SW480 (cell line): ENCODE data around the gene RASSF8.

Experiments used
- DNase-seq: peaks from one replicate; pipeline ENCODE4 v3.0.0-alpha.2; 2016; ENCODE audit warnings: low spot score

Gene RASSF8

DNA sequence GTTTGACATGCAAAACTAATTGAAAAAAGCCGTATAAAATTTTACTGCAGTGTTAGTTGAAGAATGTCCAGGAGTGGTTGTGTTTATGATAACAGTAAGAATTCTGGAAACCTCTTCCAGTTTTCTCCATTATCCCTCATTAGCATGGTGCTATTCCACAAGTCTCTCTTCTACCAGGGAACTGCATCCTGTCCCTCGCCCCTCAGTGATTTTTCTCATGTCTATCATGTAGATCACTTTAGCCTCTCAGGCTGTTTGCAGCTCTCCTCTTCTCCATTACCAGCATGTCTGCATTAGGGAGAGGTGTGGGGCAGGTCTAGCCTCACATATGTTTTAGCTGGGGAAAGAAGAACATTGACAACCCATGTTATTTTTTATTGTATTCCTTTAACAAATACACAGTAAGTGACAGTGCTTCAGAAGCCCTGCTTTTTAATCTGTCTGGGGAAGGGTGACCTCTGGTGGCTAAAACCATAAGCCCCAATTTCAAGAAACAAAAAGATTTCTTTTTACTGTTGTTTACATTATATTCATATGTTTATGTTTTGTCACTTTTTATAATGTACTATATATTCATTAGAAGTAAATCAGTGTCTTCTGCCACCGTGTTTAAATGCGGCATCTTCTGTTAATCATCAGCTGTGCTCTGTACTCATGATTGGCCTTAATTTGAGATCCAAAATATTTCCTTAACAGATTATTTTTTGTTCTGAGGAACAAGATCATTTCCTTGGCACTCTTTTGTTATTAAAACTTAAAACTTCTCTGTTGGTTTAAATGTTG is 70.7 kb downstream of the RASSF8 start:
- DNase-seq, result peak; percentile 75

GRCh38 chr12:26029736-26030022 is 71.2 kb downstream of the RASSF8 start:
- no peak for DNase-seq

DNA sequence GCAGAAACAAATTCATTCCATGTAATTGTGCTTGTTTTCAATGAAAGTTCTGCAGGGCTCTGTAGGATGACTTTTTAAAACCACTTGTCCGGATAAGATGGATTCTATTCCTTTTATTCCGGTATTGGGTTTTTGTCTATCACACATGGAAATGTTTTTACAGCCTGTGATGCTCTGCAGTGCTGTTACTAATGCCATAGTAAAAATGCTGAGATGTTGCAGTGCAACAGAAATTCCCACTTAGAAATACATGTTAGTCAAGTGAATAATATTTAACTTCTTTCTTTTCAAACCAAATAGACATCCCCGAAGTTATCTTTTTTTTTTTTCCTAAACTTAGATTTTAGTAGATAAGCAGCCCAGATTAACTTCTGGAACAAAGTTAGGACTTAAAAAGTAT is 71.9 kb downstream of the RASSF8 start:
- DNase-seq, result no peak

GRCh38 chr12:26031318-26031717 is 72.8 kb downstream of the RASSF8 start:
- no peak for DNase-seq

GRCh38 chr12:26031827-26032226 is 73.3 kb downstream of the RASSF8 start:
- DNase-seq, result no peak

- DNase-seq, result no peak
These were observed 73.8 kb downstream of the RASSF8 start for GRCh38 chr12:26032290-26032689.

DNA sequence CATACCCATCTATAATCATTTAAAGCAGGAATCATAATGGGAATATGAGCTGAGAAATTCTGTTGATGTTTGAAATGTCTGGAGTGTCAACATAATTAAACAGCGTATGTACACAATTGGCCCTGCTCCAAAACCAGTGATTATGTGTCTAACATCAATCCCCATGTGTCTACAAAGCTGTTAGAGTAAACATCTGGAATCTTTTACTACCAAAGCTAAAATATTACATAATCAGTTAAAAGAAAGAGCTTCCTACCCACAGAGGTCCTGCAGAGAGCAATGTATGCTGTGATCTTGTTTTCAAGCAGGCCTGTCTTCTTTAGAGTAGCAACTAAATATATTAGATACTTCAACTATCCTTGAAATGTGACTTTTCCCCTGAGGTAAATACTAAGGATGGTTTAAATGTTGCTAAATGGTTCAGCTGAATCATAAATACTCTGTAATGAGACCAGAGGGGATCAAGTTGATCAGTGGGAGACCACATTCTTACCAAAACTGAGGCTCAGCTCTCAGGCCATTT is 74.3 kb downstream of the RASSF8 start:
- no peak for DNase-seq

GRCh38 chr12:26034371-26035142 is 76.1 kb downstream of the RASSF8 start:
- no peak for DNase-seq

GRCh38 chr12:26036877-26037276 is 78.4 kb downstream of the RASSF8 start:
- no peak for DNase-seq

- no peak for DNase-seq
These were observed 79.2 kb downstream of the RASSF8 start for GRCh38 chr12:26037615-26038220.

GRCh38 chr12:26042645-26043044 is 84.2 kb downstream of the RASSF8 start:
- DNase-seq, result no peak

DNA sequence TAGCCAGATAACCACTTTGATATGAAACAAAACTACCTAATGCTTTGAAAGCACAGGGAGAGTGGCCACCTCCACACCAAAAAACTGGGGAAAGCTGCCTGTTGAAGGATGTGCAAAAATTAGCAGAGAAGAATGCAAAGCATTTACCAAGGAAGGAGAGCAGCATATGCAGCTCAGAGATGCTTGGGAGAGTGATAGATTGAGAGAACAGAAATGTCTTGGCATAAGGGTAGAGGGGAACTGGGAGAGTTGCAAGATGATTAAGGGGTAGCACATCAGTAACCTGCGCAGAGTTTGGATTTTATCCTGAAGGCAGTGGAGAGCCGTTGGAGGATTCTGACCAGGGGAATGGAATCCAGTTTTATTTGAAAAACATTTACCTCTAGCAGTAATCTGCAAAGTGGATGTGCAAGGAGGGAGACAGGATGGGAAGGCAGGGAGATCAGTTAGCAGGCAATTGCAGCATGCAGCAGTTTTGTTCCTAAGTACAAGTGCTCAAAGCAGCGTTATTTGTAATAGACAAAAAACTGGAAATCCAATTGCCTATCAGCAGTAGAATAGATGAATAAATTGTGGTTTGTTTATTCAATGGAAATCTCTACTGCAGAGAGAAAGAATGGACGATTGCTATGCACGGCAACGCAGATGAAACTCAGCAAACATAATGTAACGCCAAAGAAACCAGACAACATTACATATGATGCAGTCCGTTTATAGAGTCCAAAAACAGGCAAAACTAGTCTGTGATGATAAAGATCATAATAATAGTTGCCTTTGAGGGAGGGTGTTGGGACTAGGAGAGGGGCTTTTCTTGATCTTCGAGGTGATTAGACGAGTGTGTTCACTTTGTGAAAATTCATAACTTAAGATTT is 84.9 kb downstream of the RASSF8 start:
- DNase-seq, result no peak

GRCh38 chr12:26044007-26044394 is 85.5 kb downstream of the RASSF8 start:
- no peak for DNase-seq

DNA sequence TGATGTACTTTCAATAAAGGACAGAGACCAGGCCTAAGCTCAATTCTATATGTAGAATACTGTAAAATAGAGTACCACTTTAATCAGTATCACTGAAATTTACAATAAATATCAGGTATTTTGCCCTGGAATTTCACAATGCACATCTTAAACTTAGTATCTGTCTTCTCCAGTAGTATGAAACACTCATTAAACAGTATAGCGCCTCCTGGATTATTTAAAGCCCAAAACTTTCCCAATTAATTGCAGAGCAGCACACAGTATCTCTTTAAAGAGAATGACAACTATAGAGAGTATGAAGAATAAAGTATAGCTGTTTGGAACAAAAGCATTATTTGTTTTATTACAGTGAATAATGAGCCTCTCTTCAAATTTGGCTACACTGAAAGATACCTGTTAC is 86.1 kb downstream of the RASSF8 start:
- DNase-seq, result no peak

DNA sequence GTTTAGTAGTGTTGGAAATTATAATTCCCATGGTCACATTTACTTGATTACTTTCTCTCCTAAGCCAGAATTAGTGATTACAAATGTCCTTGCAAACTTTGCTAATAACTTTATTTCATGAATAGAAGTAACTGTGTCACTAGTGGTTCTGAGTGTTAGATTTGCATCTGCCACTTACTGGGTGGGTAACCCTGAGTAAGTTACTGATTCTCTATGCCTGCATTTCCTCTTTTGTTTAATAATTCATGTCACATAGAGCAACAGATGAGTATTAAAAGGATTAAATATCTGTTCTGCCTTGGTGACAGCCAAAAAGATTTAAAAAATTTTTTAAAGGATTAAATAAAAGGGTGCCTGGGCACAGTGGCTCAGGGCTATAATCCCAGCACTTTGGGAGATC is 87.7 kb downstream of the RASSF8 start:
- DNase-seq, result no peak

DNA sequence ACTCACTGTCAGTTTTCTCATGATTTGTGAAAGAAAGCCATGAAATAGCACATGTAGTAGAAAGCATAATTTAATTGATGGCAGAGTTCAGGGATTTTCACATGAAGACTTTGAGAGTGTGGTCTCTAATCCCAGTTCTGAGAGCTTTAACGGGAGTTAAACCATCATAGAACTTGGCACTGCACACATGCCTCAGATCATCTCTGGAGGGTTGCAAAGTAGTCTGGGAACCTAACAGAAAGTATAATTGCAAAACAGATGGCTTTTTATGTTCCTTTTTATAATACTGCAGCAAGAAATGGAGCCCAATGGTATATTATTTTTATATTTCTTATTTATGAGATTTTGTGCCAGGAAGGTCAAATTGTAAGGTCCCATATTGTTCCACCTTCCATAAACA is 88.4 kb downstream of the RASSF8 start:
- DNase-seq, result no peak

- no peak for DNase-seq
These were observed 89.1 kb downstream of the RASSF8 start for GRCh38 chr12:26047401-26048226.

GRCh38 chr12:26052652-26053051 is 94.2 kb downstream of the RASSF8 start:
- no peak for DNase-seq

DNA sequence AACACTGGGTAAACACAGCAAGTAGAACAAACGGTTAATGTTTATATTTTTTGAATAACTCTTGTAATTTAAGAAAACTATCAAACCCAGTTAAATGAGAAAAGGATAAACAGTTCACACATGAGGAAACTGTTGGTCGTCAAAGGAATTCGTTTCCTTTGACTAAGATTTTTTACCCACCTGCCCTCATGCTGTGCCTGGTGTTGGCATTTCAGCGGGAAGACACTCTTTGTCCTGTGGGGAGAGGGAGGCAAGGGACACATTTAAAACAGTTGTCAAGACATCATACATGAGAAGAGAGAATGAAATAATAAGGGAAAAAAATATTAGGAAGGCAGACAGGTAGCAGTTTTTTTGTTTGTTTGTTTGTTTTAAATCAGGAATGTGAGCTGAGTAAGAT is 95.9 kb downstream of the RASSF8 start:
- no peak for DNase-seq

DNA sequence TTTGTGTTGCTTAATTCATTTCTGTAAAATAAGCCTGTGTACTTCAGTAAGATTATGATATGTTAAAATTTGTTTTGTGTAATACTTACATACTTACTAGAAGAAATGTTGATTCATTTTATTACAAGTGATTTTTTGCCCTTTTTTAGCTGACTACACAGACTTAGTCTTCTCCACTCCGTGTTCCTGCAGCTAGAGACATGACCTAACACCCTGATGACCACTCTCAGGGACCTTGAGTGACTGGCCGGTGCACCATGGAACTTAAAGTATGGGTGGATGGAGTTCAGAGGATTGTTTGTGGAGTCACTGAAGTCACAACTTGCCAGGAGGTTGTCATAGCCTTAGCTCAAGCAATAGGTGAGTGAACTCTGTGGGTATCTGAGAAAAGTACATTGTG is 96.6 kb downstream of the RASSF8 start:
- no peak for DNase-seq

DNA sequence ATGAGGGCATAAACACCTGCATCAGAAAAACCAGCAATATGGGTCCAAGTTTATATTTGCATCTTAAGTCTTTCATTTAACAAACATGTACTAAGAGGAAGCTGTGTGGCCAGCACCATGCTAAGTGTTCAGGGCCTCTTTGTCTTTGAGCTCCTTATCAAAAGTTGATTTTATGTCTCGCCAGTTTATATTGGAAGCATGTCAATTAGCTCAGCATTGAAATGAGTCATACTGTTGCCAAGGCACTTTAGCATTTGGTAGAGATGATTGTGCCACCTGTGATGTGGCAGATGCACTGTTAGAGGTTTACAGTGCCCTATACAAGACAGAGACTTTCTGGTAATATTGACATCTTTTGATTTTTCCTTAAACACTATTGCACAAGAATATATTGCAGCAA is 97.9 kb downstream of the RASSF8 start:
- DNase-seq, result peak; percentile 55
